ENCODE data around the gene CALN1. TPM values are rescaled to one million over a fixed set of nuclear protein-coding genes. Genes with fewer than 3 reads are reported as not detected.

CALN1 gene
- total RNA-seq, 2 donors from 2014 or later: 4.3 to 6.9 TPM

DNA sequence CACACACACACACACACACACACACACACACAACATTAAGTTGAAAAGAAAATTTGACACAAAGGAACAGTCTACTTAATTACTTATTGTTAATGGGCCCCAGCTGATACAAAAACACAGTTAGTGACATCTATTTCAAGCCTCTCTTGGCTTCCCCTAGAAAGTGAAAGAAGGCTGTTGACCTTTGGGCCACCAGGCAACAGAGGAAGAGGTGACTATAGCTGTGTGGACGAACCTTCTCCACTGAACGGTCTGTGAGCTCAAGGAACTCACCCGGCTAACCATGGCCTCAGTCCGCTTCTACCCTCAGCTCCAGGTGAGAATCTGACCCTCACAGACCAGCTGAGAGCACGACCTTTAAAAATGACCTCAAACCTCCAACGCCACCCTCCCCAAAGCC is 32.9 kb upstream of the CALN1 start:
- no peak overlapping the region for H3K27ac ChIP-seq (ENCODE audit: low read depth, low read length)
- H3K27me3 Mint-ChIP-seq (ENCODE audit: insufficient read depth): peaks cover 19% of the 10 kb centered on the region
- H3K9ac ChIP-seq (ENCODE audit: extremely low read depth, low read length, poor library complexity, severe bottlenecking): no peak overlapping the region
- H3K4me3 Mint-ChIP-seq: no peak overlapping the region
- no peak overlapping the region for H3K4me3 ChIP-seq (ENCODE audit: low read length)
- no peaks in the 10 kb centered on the region for H3K4me1 Mint-ChIP-seq
- no peak overlapping the region for H3K27ac Mint-ChIP-seq
- 94 to 96% methylated on average over 4 to 6 of the region's 6 CpGs for WGBS, 2 experiments (ENCODE audit: insufficient coverage in 1 of 2, insufficient read length in 1 of 2)
- TF ChIP-seq, protein P1, sequence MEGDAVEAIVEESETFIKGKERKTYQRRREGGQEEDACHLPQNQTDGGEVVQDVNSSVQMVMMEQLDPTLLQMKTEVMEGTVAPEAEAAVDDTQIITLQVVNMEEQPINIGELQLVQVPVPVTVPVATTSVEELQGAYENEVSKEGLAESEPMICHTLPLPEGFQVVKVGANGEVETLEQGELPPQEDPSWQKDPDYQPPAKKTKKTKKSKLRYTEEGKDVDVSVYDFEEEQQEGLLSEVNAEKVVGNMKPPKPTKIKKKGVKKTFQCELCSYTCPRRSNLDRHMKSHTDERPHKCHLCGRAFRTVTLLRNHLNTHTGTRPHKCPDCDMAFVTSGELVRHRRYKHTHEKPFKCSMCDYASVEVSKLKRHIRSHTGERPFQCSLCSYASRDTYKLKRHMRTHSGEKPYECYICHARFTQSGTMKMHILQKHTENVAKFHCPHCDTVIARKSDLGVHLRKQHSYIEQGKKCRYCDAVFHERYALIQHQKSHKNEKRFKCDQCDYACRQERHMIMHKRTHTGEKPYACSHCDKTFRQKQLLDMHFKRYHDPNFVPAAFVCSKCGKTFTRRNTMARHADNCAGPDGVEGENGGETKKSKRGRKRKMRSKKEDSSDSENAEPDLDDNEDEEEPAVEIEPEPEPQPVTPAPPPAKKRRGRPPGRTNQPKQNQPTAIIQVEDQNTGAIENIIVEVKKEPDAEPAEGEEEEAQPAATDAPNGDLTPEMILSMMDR (conservative IDR thresholded peaks at IDR 0.05): no peak
- H3K9me3 Mint-ChIP-seq: no peaks in the 10 kb centered on the region
- H3K4me1 ChIP-seq (ENCODE audit: control insufficient read depth, insufficient read depth, low read length): no peaks in the 10 kb centered on the region
- H3K9me3 ChIP-seq (ENCODE audit: control insufficient read depth, low read length): no peaks in the 10 kb centered on the region
- H3K36me3 Mint-ChIP-seq (ENCODE audit: low read depth): no peaks in the 10 kb centered on the region
- DNase-seq: no peak
- no peaks in the 10 kb centered on the region for H3K36me3 ChIP-seq (ENCODE audit: control insufficient read depth, insufficient read depth, low read length)
- no peaks in the 10 kb centered on the region for H3K27me3 ChIP-seq (ENCODE audit: control insufficient read depth, insufficient read depth, low read length, poor library complexity, severe bottlenecking)

DNA sequence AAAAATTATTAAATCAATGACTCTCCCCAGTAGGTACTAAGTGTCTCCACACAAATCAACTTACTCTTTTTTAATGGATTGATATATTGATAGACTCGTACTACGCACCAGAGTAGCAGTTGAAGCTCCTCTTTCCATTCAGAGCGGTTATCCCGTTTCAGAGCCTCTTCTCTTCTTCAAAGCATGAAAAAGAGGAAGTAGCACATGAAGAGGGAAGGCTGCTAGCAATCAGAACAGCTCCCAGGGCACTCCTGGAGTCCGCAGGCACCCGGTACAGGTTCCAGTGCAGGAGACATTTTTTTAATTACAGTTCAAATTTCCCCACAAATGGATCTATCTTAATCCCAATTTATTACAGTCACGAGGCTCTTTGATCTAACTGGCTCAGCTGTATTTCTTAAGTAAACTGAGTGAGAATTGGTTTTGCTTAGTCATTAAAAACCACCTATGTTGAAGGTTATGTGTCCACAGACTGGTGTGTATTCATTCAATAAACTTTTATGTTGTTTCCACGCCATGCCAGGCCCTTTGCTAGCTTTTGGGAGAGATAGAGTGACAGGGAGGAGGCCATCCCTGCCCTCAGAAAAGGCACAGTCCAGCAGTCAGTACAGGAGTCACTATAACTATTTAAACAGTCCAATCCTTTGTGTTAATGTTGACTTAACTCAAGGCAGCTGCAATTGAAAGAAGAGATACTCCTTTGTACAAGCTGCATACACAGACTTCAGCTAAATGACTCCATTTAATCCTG is 32.1 kb upstream of the CALN1 start:
- no peak overlapping the region for H3K9ac ChIP-seq (ENCODE audit: extremely low read depth, low read length, poor library complexity, severe bottlenecking)
- Mint-ChIP-seq H3K4me3 (no peak overlapping the region), H3K4me1 (no peaks in the 10 kb centered on the region), H3K27me3 (ENCODE audit: insufficient read depth) (peaks cover 19% of the 10 kb centered on the region), H3K27ac (no peak overlapping the region), H3K9me3 (no peaks in the 10 kb centered on the region), H3K36me3 (ENCODE audit: low read depth) (no peaks in the 10 kb centered on the region)
- TF ChIP-seq, protein P1 (conservative IDR thresholded peaks at IDR 0.05): no peak
- H3K4me1 ChIP-seq (ENCODE audit: control insufficient read depth, insufficient read depth, low read length): no peaks in the 10 kb centered on the region
- WGBS, 2 experiments (ENCODE audit: insufficient coverage in 1 of 2, insufficient read length in 1 of 2): 88 to 100% methylated on average over 3 to 8 of the region's 8 CpGs
- no peak overlapping the region for H3K27ac ChIP-seq (ENCODE audit: low read depth, low read length)
- H3K36me3 ChIP-seq (ENCODE audit: control insufficient read depth, insufficient read depth, low read length): no peaks in the 10 kb centered on the region
- no peaks in the 10 kb centered on the region for H3K27me3 ChIP-seq (ENCODE audit: control insufficient read depth, insufficient read depth, low read length, poor library complexity, severe bottlenecking)
- DNase-seq: no peak
- H3K4me3 ChIP-seq (ENCODE audit: low read length): no peak overlapping the region
- no peaks in the 10 kb centered on the region for H3K9me3 ChIP-seq (ENCODE audit: control insufficient read depth, low read length)

DNA sequence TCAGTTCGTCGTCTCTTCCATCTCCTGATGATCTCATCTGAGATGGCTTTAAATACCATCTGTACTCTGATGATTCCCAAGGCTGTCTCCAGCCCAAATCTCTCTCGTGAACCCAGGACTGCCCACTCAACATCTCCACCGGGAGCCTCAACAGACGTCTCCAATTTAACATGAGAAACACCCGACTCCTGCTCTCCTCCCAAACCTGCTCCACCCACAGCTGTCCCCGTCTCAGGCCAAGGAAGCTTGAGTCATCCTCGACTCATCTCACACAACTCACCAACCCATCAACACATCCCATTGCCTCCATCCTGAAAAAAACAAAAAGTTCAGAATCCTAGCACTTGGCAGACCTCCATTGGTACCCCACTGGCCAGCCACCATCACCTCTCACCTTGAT is 29.7 kb upstream of the CALN1 start:
- H3K4me3 Mint-ChIP-seq: no peak overlapping the region
- peaks cover 20% of the 10 kb centered on the region for H3K27me3 Mint-ChIP-seq (ENCODE audit: insufficient read depth)
- Histone ChIP-seq H3K27me3 (ENCODE audit: control insufficient read depth, insufficient read depth, low read length, poor library complexity, severe bottlenecking) (no peaks in the 10 kb centered on the region), H3K36me3 (ENCODE audit: control insufficient read depth, insufficient read depth, low read length) (no peaks in the 10 kb centered on the region), H3K4me3 (ENCODE audit: low read length) (no peak overlapping the region), H3K9ac (ENCODE audit: extremely low read depth, low read length, poor library complexity, severe bottlenecking) (no peak overlapping the region), H3K27ac (ENCODE audit: low read depth, low read length) (no peak overlapping the region), H3K9me3 (ENCODE audit: control insufficient read depth, low read length) (no peaks in the 10 kb centered on the region), H3K4me1 (ENCODE audit: control insufficient read depth, insufficient read depth, low read length) (no peaks in the 10 kb centered on the region)
- H3K36me3 Mint-ChIP-seq (ENCODE audit: low read depth): no peaks in the 10 kb centered on the region
- H3K4me1 Mint-ChIP-seq: no peaks in the 10 kb centered on the region
- H3K27ac Mint-ChIP-seq: no peak overlapping the region
- 78 to 82% methylated on average over 6 to 8 of the region's 8 CpGs for WGBS, 2 experiments (ENCODE audit: insufficient coverage in 1 of 2, insufficient read length in 1 of 2)
- TF ChIP-seq, protein P1 (conservative IDR thresholded peaks at IDR 0.05): no peak
- peak; percentile 55 for DNase-seq
- no peaks in the 10 kb centered on the region for H3K9me3 Mint-ChIP-seq

Measured in endodermal cell (in vitro differentiated cells).